Type B pancreatic cell (in vitro differentiated cells): ENCODE results near the gene CAP1. TPM values are rescaled to one million over a fixed set of nuclear protein-coding genes. Genes with fewer than 3 reads are reported as not detected.

Source experiments
- DNase-seq: peaks from one replicate; pipeline ENCODE4 v3.0.0; 2021; ENCODE audit warnings: mixed read lengths; ENCODE audit not compliant: unreplicated experiment; ENCODE audit errors: extremely low spot score
- H3K27ac Mint-ChIP-seq: 2 replicates; pipeline ENCODE4 v1.8.0; 2021; ENCODE audit warnings: mild to moderate bottlenecking, mixed read lengths
- H3K27me3 Mint-ChIP-seq: 2 replicates; pipeline ENCODE4 v1.8.0; 2021; ENCODE audit warnings: mixed read lengths
- H3K36me3 Mint-ChIP-seq: 2 replicates; pipeline ENCODE4 v1.8.0; 2021; ENCODE audit warnings: mixed read lengths
- H3K4me1 Mint-ChIP-seq: one replicate; pipeline ENCODE4 v1.8.0; 2021; ENCODE audit warnings: mixed read lengths; ENCODE audit not compliant: unreplicated experiment
- H3K4me3 Mint-ChIP-seq: 2 replicates; pipeline ENCODE4 v1.8.0; 2021; ENCODE audit warnings: mild to moderate bottlenecking, mixed read lengths
- H3K9me3 Mint-ChIP-seq: 2 replicates; pipeline ENCODE4 v1.8.0; 2021; ENCODE audit warnings: mixed read lengths
- total RNA-seq: library from RNA; stranded (reverse); gene quantifications from 2 replicates; pipeline ENCODE4 v1.2.1, GENCODE V29; 2021; ENCODE audit warnings: low replicate concordance
- TF ChIP-seq, protein P1 (sequence below): fragments of 200-600 bp; sonication (generic); conservative IDR thresholded peaks from 2 replicates; pipeline ENCODE4 v1.5.0; 2021; ENCODE audit warnings: antibody characterized with exemption, mild to moderate bottlenecking

The CAP1 gene
- total RNA-seq, 1 donor from 2014 or later, result 210 TPM

DNA sequence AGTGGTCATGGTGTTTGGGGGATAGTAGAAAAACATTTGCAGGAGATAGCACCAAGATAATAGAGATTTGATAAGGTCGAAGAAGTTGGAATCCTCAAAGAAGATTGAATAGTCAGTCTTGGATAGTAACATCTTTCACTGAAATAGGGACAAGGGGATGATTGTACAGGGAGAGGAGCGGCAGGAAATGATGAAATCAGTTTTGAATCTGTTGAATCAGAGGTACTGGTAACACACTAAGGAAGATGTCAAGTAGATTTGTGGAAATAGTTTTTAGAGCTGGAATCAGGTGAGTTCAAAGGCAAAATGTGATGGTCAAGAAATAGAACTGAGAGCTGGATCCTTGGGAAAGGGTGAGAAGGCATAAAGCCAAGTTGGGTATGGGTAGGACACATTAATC, 26.5 kb downstream of the CAP1 start:
- TF ChIP-seq, protein P1, sequence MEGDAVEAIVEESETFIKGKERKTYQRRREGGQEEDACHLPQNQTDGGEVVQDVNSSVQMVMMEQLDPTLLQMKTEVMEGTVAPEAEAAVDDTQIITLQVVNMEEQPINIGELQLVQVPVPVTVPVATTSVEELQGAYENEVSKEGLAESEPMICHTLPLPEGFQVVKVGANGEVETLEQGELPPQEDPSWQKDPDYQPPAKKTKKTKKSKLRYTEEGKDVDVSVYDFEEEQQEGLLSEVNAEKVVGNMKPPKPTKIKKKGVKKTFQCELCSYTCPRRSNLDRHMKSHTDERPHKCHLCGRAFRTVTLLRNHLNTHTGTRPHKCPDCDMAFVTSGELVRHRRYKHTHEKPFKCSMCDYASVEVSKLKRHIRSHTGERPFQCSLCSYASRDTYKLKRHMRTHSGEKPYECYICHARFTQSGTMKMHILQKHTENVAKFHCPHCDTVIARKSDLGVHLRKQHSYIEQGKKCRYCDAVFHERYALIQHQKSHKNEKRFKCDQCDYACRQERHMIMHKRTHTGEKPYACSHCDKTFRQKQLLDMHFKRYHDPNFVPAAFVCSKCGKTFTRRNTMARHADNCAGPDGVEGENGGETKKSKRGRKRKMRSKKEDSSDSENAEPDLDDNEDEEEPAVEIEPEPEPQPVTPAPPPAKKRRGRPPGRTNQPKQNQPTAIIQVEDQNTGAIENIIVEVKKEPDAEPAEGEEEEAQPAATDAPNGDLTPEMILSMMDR, result no peak
- peak overlapping the region; percentile 7 for H3K27ac Mint-ChIP-seq
- H3K36me3 Mint-ChIP-seq, result peaks cover 52% of the 10 kb centered on the region
- no peak overlapping the region for H3K4me3 Mint-ChIP-seq
- no peaks in the 10 kb centered on the region for H3K9me3 Mint-ChIP-seq
- DNase-seq, result no peak
- H3K27me3 Mint-ChIP-seq, result no peaks in the 10 kb centered on the region
- H3K4me1 Mint-ChIP-seq, result no peaks in the 10 kb centered on the region

DNA sequence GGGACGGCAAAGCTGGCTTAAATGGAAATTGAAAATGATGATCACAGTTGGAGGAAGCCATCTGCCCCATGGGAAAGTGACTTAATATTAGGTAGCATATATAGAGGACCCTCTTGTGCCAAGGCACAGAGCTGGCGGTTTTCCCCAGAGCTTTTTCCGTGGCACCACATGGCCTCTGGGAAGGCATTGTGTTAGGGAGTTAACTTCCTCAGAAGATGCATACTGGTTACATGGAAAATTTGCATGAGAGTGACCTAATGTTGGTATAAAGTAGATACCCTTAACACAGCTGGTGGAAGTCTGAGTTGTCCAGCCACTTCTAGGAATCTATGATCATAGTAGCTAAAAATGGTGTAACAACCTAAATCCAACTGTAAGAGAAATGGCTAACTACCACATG, 27.3 kb downstream of the CAP1 start:
- TF ChIP-seq, protein P1, result no peak

DNA sequence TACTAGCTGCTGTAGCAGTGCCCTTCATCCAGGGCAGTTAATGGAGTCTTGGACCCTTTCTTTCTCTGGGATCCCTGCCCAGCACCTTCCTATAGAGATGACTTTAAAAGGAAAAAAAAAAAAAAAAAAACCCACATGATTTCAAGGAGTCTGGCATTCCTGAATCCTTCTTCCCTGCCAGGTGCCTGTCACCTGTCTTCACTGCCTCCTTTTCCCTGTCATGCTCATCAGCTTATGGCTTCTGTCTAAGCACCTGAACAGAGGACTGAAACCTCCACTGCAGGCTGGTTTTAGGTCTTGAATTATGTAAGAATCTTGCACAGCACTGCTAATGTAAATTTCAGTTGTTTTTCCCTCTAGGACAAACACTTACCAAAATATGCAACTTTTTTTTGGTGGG, 31.6 kb downstream of the CAP1 start:
- H3K27me3 Mint-ChIP-seq, result no peaks in the 10 kb centered on the region
- no peaks in the 10 kb centered on the region for H3K4me1 Mint-ChIP-seq
- DNase-seq, result no peak
- TF ChIP-seq, protein P1, result no peak
- H3K27ac Mint-ChIP-seq, result no peak overlapping the region
- no peak overlapping the region for H3K4me3 Mint-ChIP-seq
- H3K36me3 Mint-ChIP-seq, result peaks cover 29% of the 10 kb centered on the region
- no peaks in the 10 kb centered on the region for H3K9me3 Mint-ChIP-seq

More for the DNA sequence above, 27.3 kb downstream of the CAP1 start:
- Mint-ChIP-seq H3K36me3 (peaks cover 52% of the 10 kb centered on the region), H3K9me3 (no peaks in the 10 kb centered on the region), H3K4me1 (no peaks in the 10 kb centered on the region), H3K4me3 (no peak overlapping the region), H3K27me3 (no peaks in the 10 kb centered on the region), H3K27ac (no peak overlapping the region)
- DNase-seq, result no peak

DNA sequence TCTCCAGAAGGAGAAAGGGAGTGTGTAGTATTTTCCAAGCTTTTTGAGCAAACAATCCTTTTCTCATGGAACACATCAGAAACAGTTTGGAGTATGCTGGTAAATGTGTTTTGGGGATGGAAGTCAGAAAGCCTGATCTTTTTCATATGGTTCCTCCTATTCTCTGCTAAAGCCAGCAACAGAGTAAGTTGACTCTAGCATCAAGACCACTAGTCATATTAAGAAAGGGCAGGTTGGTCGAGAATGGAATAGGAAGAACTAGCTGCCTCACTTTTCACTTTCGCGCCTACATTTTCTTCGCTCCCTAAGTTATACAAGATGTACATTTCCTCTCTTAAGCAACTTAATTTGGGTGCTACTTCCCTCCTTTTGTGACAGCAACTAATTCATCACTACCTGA, 32.5 kb downstream of the CAP1 start:
- Mint-ChIP-seq H3K36me3 (peaks cover 24% of the 10 kb centered on the region), H3K9me3 (no peaks in the 10 kb centered on the region), H3K27me3 (no peaks in the 10 kb centered on the region), H3K27ac (no peak overlapping the region), H3K4me1 (no peaks in the 10 kb centered on the region), H3K4me3 (no peak overlapping the region)
- DNase-seq, result no peak
- TF ChIP-seq, protein P1, result no peak

DNA sequence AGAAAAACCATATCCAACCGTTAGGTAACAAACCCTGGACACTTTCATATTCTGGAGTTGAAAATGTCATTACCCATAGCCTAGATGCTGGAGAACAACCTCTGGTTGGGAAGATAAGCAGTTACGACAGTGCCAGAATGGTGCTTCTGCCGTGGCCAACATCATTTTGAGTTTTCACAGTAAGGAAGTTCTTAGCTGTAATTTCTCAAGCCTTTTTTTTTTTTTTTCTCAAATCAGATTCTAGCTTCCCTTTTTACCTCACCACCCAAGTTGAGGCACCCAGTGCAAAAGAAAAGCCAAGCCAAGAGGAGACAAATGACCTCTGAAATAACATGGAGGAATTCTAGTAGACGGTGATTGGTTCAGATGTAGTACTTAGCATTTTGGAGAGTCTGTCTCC, 34.7 kb downstream of the CAP1 start:
- TF ChIP-seq, protein P1, result no peak
- Mint-ChIP-seq H3K9me3 (no peaks in the 10 kb centered on the region), H3K27me3 (no peaks in the 10 kb centered on the region), H3K4me1 (no peaks in the 10 kb centered on the region), H3K4me3 (no peak overlapping the region), H3K27ac (no peak overlapping the region), H3K36me3 (peaks cover 23% of the 10 kb centered on the region)
- no peak for DNase-seq

DNA sequence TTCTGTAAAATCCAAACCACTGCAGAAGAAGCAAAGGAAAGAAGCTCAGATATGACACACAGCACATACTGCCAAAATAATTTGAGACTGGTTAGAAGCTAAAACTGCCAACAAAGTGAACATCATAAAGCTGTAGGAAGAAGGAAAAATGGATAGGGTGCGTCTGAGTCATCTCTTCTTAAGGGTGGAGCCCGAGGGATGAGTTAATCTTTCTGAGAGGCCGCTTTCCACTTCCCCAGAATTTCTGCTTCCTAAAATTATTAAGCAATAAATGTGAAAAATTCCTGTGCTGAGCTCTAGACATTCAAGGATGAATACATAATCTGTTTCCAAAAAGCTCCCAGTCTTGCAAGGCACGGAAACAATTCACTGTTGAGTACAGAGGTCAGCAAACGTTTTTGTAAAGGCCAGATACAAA, 36.4 kb downstream of the CAP1 start:
- Mint-ChIP-seq H3K36me3 (peaks cover 14% of the 10 kb centered on the region), H3K9me3 (no peaks in the 10 kb centered on the region), H3K4me1 (no peaks in the 10 kb centered on the region), H3K4me3 (no peak overlapping the region), H3K27me3 (no peaks in the 10 kb centered on the region), H3K27ac (no peak overlapping the region)
- TF ChIP-seq, protein P1, result no peak
- no peak for DNase-seq
